T-helper 1 cell (primary cell): Measurements from ENCODE around the gene CABLES2.
"Not testable (repeated sequence)": the region's sequence is repeated elsewhere in the genome, so short reads cannot be mapped to it uniquely, and the experiment has no call there.

Source experiments
- DNase-seq, 5 donors: peaks; one replicate each; pipeline ENCODE4 v3.0.0-alpha.2; 2012 to 2020

CABLES2 gene

GRCh38 chr20:62433658-62434497 lies 26.8 kb upstream of the CABLES2 start:
- DNase-seq = no peak

GRCh38 chr20:62430866-62431447 lies 23.9 kb upstream of the CABLES2 start:
- no peak for DNase-seq

- no peak for DNase-seq
Observed at GRCh38 chr20:62430311-62430853, 23.3 kb upstream of the CABLES2 start.

GRCh38 chr20:62429455-62430310 lies 22.6 kb upstream of the CABLES2 start:
- DNase-seq = no peak

GRCh38 chr20:62428396-62429295 lies 21.6 kb upstream of the CABLES2 start:
- DNase-seq = no peak

- no peak for DNase-seq
Observed at GRCh38 chr20:62428002-62428372, 20.9 kb upstream of the CABLES2 start.

GRCh38 chr20:62427172-62428001 lies 20.3 kb upstream of the CABLES2 start, which contains the start of gene RBBP8NL:
TSS of gene RBBP8NL (minus strand) at chr20:62427539. CDS start at chr20:62419647, 7,892 bp downstream.
- no peak for DNase-seq

GRCh38 chr20:62426699-62427131 lies 19.6 kb upstream of the CABLES2 start:
- no peak for DNase-seq

- not testable (repeated sequence) for DNase-seq
Observed at GRCh38 chr20:62426059-62426348, 18.9 kb upstream of the CABLES2 start.

GRCh38 chr20:62425281-62426058 lies 18.4 kb upstream of the CABLES2 start:
- no peak for DNase-seq

- DNase-seq = no peak
Observed at GRCh38 chr20:62424249-62425107, 17.4 kb upstream of the CABLES2 start.

- no peak for DNase-seq
Observed at GRCh38 chr20:62423326-62423706, 16.2 kb upstream of the CABLES2 start.

GRCh38 chr20:62422636-62423325 lies 15.7 kb upstream of the CABLES2 start:
- no peak for DNase-seq

- no peak for DNase-seq
Observed at GRCh38 chr20:62421716-62421990, 14.6 kb upstream of the CABLES2 start.

- no peak for DNase-seq
Observed at GRCh38 chr20:62420846-62421715, 14.0 kb upstream of the CABLES2 start.

- DNase-seq = no peak
Observed at GRCh38 chr20:62419759-62420158, 12.7 kb upstream of the CABLES2 start.

GRCh38 chr20:62418709-62419487 lies 11.8 kb upstream of the CABLES2 start:
- DNase-seq = no peak
